ENCODE measurements around the gene CUEDC2. TPM values are rescaled to one million over a fixed set of nuclear protein-coding genes. Genes with fewer than 3 reads are reported as not detected.

The CUEDC2 gene
- total RNA-seq, 1 donor from 2014 or later = 72.9 TPM

DNA sequence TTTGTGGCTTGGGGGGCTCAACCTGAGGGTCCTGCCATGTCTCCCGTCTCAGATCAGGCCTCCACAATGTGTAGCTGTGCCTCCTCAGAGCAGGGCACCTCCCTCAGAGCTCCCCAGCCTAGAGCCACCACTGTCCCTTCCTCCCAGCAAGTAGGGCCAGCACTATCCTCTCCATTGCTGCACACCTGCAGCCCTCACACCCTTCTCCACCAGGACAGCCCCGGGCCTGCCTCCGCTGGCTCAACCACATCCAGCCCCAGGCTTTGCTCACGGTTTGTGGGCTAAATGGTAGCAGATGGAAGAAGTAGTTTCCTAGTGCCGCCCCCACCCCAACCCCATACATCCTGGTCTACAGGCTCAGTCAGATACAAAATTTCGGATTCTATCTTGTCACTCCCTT lies 26.7 kb downstream of the CUEDC2 start:
- peaks cover 34% of the 10 kb centered on the region for H3K27me3 Mint-ChIP-seq (ENCODE audit: unreplicated experiment)
- peaks cover 12% of the 10 kb centered on the region for H3K36me3 Mint-ChIP-seq (ENCODE audit: low read depth, unreplicated experiment)
- no peaks in the 10 kb centered on the region for H3K9me3 Mint-ChIP-seq (ENCODE audit: unreplicated experiment)
- H3K27ac Mint-ChIP-seq (ENCODE audit: unreplicated experiment) = peak overlapping the region; percentile 19
- no peak for DNase-seq (ENCODE audit: low spot score)
- TF ChIP-seq, protein P1, sequence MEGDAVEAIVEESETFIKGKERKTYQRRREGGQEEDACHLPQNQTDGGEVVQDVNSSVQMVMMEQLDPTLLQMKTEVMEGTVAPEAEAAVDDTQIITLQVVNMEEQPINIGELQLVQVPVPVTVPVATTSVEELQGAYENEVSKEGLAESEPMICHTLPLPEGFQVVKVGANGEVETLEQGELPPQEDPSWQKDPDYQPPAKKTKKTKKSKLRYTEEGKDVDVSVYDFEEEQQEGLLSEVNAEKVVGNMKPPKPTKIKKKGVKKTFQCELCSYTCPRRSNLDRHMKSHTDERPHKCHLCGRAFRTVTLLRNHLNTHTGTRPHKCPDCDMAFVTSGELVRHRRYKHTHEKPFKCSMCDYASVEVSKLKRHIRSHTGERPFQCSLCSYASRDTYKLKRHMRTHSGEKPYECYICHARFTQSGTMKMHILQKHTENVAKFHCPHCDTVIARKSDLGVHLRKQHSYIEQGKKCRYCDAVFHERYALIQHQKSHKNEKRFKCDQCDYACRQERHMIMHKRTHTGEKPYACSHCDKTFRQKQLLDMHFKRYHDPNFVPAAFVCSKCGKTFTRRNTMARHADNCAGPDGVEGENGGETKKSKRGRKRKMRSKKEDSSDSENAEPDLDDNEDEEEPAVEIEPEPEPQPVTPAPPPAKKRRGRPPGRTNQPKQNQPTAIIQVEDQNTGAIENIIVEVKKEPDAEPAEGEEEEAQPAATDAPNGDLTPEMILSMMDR (IDR thresholded peaks at IDR 0.05; ENCODE audit: unreplicated experiment) = no peak
- peaks cover 12% of the 10 kb centered on the region for H3K4me1 Mint-ChIP-seq (ENCODE audit: unreplicated experiment)
- H3K4me3 Mint-ChIP-seq (ENCODE audit: unreplicated experiment) = no peak overlapping the region

DNA sequence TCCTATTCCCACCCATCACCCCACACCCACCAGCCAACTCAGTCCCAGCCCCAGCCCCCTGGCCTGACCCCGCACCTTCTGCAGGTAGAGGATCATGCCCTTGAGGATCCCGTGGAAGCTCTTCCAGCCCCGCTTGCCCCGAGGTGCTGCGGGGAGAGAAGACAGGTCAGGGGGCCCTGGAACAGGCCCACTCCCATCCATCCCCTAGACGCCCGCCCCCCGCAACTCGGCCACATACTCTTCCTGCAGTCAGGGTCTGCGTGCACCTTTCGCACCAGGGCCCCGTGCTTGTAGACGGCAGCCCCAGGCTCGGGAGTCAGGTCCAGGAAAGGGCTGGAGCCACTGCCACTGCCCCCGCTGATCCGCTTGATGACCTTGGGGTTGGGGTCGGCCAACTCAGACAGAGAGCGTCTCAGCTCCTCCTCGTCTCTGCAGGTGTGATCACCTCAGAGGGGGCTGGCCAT lies 27.2 kb downstream of the CUEDC2 start:
- Mint-ChIP-seq H3K36me3 (ENCODE audit: low read depth, unreplicated experiment) (peaks cover 12% of the 10 kb centered on the region), H3K9me3 (ENCODE audit: unreplicated experiment) (no peaks in the 10 kb centered on the region), H3K4me3 (ENCODE audit: unreplicated experiment) (no peak overlapping the region), H3K4me1 (ENCODE audit: unreplicated experiment) (peaks cover 12% of the 10 kb centered on the region), H3K27me3 (ENCODE audit: unreplicated experiment) (peaks cover 36% of the 10 kb centered on the region), H3K27ac (ENCODE audit: unreplicated experiment) (no peak overlapping the region)
- no peak for DNase-seq (ENCODE audit: low spot score)
- TF ChIP-seq, protein P1 (IDR thresholded peaks at IDR 0.05; ENCODE audit: unreplicated experiment) = no peak

DNA sequence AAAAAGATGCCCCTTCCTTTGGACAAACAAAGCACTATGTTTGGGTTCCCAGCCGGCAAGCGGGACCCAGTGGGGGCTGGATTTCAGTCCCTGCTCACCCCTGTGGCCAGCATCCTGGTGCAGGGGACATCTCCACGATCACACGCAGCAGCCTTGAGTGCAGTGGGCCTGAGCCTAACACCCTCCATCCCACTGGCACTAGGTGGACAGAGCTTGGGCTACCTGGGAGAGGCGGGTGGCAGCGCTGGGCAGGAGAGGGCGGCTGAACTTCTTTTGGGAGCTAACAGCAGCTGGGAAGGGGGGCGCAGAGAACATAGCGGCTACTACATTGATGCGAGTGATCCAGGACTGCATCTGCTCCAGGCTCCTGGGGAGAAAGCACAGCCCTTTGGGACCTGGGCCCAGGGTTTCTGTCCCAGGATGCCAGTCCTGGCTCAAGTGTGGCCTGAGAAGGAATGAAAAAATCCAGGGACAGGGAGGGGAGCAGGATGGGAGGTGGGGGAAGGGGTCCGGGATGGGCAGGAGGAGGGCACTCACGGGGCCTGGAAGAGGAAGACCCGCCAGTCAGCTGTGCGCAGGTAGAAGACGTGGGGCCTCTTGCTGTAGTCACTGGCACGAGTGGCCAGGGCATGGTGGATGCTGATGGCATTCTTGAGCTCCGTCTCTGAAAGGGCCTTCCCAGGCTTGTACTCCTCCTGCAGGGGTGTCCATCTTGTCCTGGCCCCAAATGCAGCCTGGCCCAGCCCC lies 27.8 kb downstream of the CUEDC2 start:
- Mint-ChIP-seq H3K36me3 (ENCODE audit: low read depth, unreplicated experiment) (peaks cover 7% of the 10 kb centered on the region), H3K27ac (ENCODE audit: unreplicated experiment) (no peak overlapping the region), H3K4me3 (ENCODE audit: unreplicated experiment) (no peak overlapping the region), H3K9me3 (ENCODE audit: unreplicated experiment) (no peaks in the 10 kb centered on the region), H3K4me1 (ENCODE audit: unreplicated experiment) (peaks cover 7% of the 10 kb centered on the region), H3K27me3 (ENCODE audit: unreplicated experiment) (peaks cover 32% of the 10 kb centered on the region)
- no peak for DNase-seq (ENCODE audit: low spot score)
- TF ChIP-seq, protein P1 (IDR thresholded peaks at IDR 0.05; ENCODE audit: unreplicated experiment) = no peak

DNA sequence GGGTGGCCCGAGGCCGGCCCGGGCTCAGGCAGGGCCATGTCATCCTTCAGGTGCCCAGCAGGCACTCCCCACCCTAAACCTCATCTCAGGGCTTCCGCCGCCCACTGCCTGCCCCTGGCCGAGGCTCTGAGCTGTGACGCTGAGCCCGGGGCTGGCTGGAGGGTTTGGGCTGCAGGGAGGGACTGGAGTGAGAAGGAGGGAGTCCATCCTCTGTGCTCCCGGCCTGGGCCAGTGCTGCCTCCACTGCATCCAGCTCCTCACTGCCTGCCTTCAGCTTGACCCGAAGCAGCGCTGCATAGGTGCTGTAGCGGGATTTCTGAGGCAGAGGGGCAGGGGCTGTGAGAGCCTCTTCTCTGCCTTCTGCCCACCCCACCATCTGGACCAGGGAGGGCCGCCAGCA lies 29.3 kb downstream of the CUEDC2 start:
- Mint-ChIP-seq H3K4me3 (ENCODE audit: unreplicated experiment) (no peak overlapping the region), H3K4me1 (ENCODE audit: unreplicated experiment) (peaks cover 2% of the 10 kb centered on the region)

DNA sequence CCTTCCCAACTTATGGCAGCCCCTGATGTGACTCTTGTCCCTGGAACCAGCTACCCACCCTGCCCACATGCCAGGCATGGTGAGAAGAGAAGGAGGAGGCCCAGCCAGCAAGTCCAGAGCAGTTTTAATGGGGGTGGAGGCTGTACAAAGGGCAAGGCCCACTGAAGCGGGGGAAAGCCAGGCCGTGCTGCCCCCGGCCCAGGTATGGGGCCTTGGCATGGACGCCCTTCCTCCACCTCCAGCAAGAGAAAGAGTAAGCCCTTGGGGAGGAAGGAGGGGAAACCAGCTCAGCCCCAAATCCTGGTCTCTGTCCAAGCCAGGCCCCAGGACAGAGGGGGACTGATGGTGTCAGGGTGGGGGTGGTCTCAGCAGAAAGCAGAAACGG lies 29.9 kb downstream of the CUEDC2 start:
- Mint-ChIP-seq H3K4me1 (ENCODE audit: unreplicated experiment) (no peaks in the 10 kb centered on the region), H3K27me3 (ENCODE audit: unreplicated experiment) (peaks cover 24% of the 10 kb centered on the region), H3K9me3 (ENCODE audit: unreplicated experiment) (no peaks in the 10 kb centered on the region), H3K4me3 (ENCODE audit: unreplicated experiment) (no peak overlapping the region), H3K27ac (ENCODE audit: unreplicated experiment) (no peak overlapping the region), H3K36me3 (ENCODE audit: low read depth, unreplicated experiment) (no peaks in the 10 kb centered on the region)
- DNase-seq (ENCODE audit: low spot score) = no peak
- TF ChIP-seq, protein P1 (IDR thresholded peaks at IDR 0.05; ENCODE audit: unreplicated experiment) = no peak

More for the DNA sequence above, 29.3 kb downstream of the CUEDC2 start:
- H3K36me3 Mint-ChIP-seq (ENCODE audit: low read depth, unreplicated experiment) = peaks cover 2% of the 10 kb centered on the region
- DNase-seq (ENCODE audit: low spot score) = no peak
- TF ChIP-seq, protein P1 (IDR thresholded peaks at IDR 0.05; ENCODE audit: unreplicated experiment) = no peak
- no peaks in the 10 kb centered on the region for H3K9me3 Mint-ChIP-seq (ENCODE audit: unreplicated experiment)
- H3K27me3 Mint-ChIP-seq (ENCODE audit: unreplicated experiment) = peaks cover 29% of the 10 kb centered on the region
- no peak overlapping the region for H3K27ac Mint-ChIP-seq (ENCODE audit: unreplicated experiment)
